ENCODE data around the gene PLGRKT.
"Not testable (repeated sequence)": the region's sequence is repeated elsewhere in the genome, so short reads cannot be mapped to it uniquely, and the experiment has no call there.

PLGRKT gene

DNA sequence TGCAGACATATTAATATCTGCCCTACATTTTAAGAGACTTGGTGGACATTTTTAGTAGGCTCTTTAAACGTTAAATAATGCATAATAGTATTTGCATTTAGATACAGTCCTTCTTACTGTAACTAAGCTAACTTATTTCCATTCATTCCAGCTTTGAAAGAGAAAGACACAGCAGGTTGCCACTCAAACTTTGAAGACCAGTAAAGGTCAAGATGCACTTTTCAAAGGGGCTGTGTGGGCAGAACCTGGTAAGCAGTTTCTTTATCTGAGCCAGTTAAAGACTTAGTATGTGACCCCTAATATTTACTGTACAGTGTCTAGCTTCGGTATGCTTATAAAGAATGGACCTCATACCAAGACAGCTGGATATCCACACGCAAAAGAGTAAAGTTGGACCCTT lies 20.8 kb downstream of the PLGRKT start:
- no peaks in the 10 kb centered on the region for H3K4me1 ChIP-seq (ENCODE audit: control insufficient read depth, low read length)
- H3F3A ChIP-seq (ENCODE audit: control insufficient read depth, insufficient read depth): no peaks in the 10 kb centered on the region
- no peak for TF ChIP-seq EZH2phosphoT487 (IDR thresholded peaks at IDR 0.05; ENCODE audit: borderline replicate concordance, low read length)
- TF ChIP-seq, protein P1, sequence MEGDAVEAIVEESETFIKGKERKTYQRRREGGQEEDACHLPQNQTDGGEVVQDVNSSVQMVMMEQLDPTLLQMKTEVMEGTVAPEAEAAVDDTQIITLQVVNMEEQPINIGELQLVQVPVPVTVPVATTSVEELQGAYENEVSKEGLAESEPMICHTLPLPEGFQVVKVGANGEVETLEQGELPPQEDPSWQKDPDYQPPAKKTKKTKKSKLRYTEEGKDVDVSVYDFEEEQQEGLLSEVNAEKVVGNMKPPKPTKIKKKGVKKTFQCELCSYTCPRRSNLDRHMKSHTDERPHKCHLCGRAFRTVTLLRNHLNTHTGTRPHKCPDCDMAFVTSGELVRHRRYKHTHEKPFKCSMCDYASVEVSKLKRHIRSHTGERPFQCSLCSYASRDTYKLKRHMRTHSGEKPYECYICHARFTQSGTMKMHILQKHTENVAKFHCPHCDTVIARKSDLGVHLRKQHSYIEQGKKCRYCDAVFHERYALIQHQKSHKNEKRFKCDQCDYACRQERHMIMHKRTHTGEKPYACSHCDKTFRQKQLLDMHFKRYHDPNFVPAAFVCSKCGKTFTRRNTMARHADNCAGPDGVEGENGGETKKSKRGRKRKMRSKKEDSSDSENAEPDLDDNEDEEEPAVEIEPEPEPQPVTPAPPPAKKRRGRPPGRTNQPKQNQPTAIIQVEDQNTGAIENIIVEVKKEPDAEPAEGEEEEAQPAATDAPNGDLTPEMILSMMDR (IDR thresholded peaks at IDR 0.05; ENCODE audit: low read depth, low read length, poor library complexity, severe bottlenecking): no peak
- no peak overlapping the region for H3K4me3 ChIP-seq (ENCODE audit: low read length)
- H4K20me1 ChIP-seq (ENCODE audit: control insufficient read depth, insufficient read depth, low read depth, low read length): no peaks in the 10 kb centered on the region
- H3K27ac ChIP-seq (ENCODE audit: low read depth, low read length): no peak overlapping the region
- H3K9me3 ChIP-seq (ENCODE audit: control insufficient read depth, insufficient read depth, low read length): no peaks in the 10 kb centered on the region
- no peak overlapping the region for H3K4me2 ChIP-seq (ENCODE audit: low read length)
- no peaks in the 10 kb centered on the region for H3K79me2 ChIP-seq (ENCODE audit: control insufficient read depth, low read length)
- no peaks in the 10 kb centered on the region for H3K36me3 ChIP-seq (ENCODE audit: control insufficient read depth, low read length)
- no peaks in the 10 kb centered on the region for H3K9me2 ChIP-seq (replicated peaks; ENCODE audit: control insufficient read depth, low read length)
- H3K27me3 ChIP-seq (ENCODE audit: control insufficient read depth, low read length): peaks cover 7% of the 10 kb centered on the region; the same call in 1 of the 2 replicates

DNA sequence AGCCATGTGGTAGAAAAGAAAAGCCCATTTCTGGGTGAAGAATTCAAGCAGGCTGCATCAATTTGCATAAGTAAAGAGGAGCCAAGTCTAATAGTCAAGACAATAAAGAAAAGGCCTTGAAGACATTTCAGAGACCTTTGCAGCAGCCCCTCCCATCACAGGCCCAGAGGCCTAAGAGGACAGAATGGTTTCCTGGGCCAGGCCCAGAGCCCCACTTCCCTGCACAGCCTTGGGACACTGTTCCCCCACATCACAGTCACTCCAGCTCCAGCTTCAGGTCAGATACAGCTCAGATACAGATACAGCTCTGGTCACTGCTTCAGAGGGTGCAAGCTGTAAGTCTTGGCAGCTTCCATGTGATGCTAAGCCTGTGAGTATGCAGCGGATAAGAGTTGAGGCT lies 29.1 kb downstream of the PLGRKT start:
- H3F3A ChIP-seq (ENCODE audit: control insufficient read depth, insufficient read depth): no peaks in the 10 kb centered on the region
- no peaks in the 10 kb centered on the region for H3K4me1 ChIP-seq (ENCODE audit: control insufficient read depth, low read length)
- no peak overlapping the region for H3K27ac ChIP-seq (ENCODE audit: low read depth, low read length)
- no peaks in the 10 kb centered on the region for H3K79me2 ChIP-seq (ENCODE audit: control insufficient read depth, low read length)
- no peaks in the 10 kb centered on the region for H3K27me3 ChIP-seq (ENCODE audit: control insufficient read depth, low read length)
- no peaks in the 10 kb centered on the region for H3K36me3 ChIP-seq (ENCODE audit: control insufficient read depth, low read length)
- no peak overlapping the region for H3K4me2 ChIP-seq (ENCODE audit: low read length)
- TF ChIP-seq, protein P1 (IDR thresholded peaks at IDR 0.05; ENCODE audit: low read depth, low read length, poor library complexity, severe bottlenecking): no peak
- TF ChIP-seq EZH2phosphoT487 (IDR thresholded peaks at IDR 0.05; ENCODE audit: borderline replicate concordance, low read length): no peak
- H3K9me2 ChIP-seq (replicated peaks; ENCODE audit: control insufficient read depth, low read length): no peaks in the 10 kb centered on the region
- H3K4me3 ChIP-seq (ENCODE audit: low read length): no peak overlapping the region
- H3K9me3 ChIP-seq (ENCODE audit: control insufficient read depth, insufficient read depth, low read length): peaks cover 9% of the 10 kb centered on the region; the same call in 1 of the 2 replicates
- no peaks in the 10 kb centered on the region for H4K20me1 ChIP-seq (ENCODE audit: control insufficient read depth, insufficient read depth, low read depth, low read length)

DNA sequence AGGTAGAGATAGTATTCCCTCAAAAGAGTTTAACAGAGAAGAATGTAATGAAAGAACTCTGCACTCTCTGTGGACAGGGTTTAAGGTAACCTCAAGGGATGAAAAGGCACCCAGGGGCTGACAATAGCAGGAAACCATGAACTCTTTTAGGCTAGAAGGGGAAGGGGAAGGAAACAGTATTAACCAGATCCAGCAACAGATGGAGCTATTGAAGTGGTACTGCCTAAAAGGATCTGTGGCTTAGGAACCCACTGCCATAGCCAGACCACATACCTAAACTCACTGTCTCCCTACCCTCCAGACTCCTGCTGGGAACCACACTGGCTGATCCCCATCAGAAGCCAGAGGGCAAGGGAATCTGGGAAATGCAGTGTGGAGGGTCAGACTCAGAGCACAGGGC lies 35.5 kb downstream of the PLGRKT start:
- TF ChIP-seq EZH2phosphoT487 (IDR thresholded peaks at IDR 0.05; ENCODE audit: borderline replicate concordance, low read length): no peak
- TF ChIP-seq, protein P1 (IDR thresholded peaks at IDR 0.05; ENCODE audit: low read depth, low read length, poor library complexity, severe bottlenecking): no peak
- H3F3A ChIP-seq (ENCODE audit: control insufficient read depth, insufficient read depth): no peaks in the 10 kb centered on the region
- no peaks in the 10 kb centered on the region for H3K79me2 ChIP-seq (ENCODE audit: control insufficient read depth, low read length)
- no peaks in the 10 kb centered on the region for H3K4me1 ChIP-seq (ENCODE audit: control insufficient read depth, low read length)
- no peaks in the 10 kb centered on the region for H3K27me3 ChIP-seq (ENCODE audit: control insufficient read depth, low read length)
- H3K4me3 ChIP-seq (ENCODE audit: low read length): no peak overlapping the region
- no peak overlapping the region for H3K4me2 ChIP-seq (ENCODE audit: low read length)
- no peaks in the 10 kb centered on the region for H4K20me1 ChIP-seq (ENCODE audit: control insufficient read depth, insufficient read depth, low read depth, low read length)
- no peak overlapping the region for H3K27ac ChIP-seq (ENCODE audit: low read depth, low read length)
- H3K9me2 ChIP-seq (replicated peaks; ENCODE audit: control insufficient read depth, low read length): no peaks in the 10 kb centered on the region
- H3K9me3 ChIP-seq (ENCODE audit: control insufficient read depth, insufficient read depth, low read length): no peaks in the 10 kb centered on the region
- H3K36me3 ChIP-seq (ENCODE audit: control insufficient read depth, low read length): no peaks in the 10 kb centered on the region

DNA sequence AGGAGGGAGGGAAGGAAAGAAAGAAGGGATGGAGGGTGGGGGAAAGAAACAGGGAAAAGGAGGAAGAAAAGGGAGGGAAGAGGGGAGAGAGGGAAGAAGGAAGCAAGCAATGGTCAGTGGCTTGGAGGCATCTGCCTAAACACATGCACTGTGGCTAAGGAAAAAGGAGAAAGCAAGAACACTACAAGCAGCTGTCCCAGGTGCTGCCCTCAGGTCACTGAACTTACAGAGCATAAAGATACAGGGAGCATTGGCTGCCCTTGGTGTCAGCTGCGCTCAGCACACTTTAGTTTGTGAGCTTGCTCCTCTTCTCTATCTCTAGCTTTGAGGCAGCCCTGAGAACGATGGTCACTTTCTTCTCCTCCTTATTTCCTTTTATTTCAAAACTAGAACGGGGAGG lies 40.2 kb downstream of the PLGRKT start:
- H3F3A ChIP-seq (ENCODE audit: control insufficient read depth, insufficient read depth); H3K4me2 ChIP-seq (ENCODE audit: low read length); H3K79me2 ChIP-seq (ENCODE audit: control insufficient read depth, low read length); H4K20me1 ChIP-seq (ENCODE audit: control insufficient read depth, insufficient read depth, low read depth, low read length); H3K9me3 ChIP-seq (ENCODE audit: control insufficient read depth, insufficient read depth, low read length); H3K9me2 ChIP-seq (replicated peaks; ENCODE audit: control insufficient read depth, low read length); H3K36me3 ChIP-seq (ENCODE audit: control insufficient read depth, low read length); H3K27me3 ChIP-seq (ENCODE audit: control insufficient read depth, low read length); H3K4me1 ChIP-seq (ENCODE audit: control insufficient read depth, low read length); H3K27ac ChIP-seq (ENCODE audit: low read depth, low read length); H3K4me3 ChIP-seq (ENCODE audit: low read length): not testable (repeated sequence)

All from DOHH2 (cell line).